Measurements from ENCODE around the gene HOMER1. TPM values are rescaled to one million over a fixed set of nuclear protein-coding genes. Genes with fewer than 3 reads are reported as not detected.
A peak's percentile ranks its signal among the peaks of the same experiment; 100 is the strongest.

Gene HOMER1
- total and polyA plus RNA-seq, 10 of the 15 experiments (the other 5 are each of a cell fraction or from before 2014, with no cell fraction given): 0.96 to 22.0 (median 7.5) TPM

DNA sequence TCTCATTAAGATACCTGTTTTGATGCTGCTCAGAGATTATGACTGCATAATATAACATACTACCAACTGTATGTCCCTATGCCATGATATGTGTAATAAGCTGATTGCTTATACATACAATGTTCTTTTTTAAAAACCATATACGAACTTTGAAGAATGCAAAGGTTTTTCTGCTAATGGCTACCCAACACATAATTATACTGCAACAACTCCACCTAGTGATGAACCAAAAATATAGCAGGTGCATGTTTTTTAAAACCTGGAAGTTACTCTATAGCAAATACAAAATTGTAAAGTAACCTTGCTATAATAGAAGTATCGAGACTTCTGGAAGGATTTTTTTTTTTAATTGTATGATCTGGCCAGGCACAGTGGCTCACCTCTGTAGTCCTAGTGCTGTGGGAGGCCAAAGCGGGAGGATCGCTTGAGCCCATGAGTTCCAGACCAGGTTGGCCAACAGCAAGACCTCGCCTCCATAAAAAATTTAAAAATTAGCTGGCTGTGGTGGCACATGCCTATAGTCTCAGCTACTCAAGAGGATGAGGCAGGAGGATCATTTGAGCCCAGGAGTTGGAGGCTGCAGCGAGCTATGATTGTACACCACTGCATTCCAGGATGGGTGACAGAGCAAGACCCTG is 49.1 kb downstream of the HOMER1 start:
- FAIRE-seq (peak; percentile 75), DNase-seq (ENCODE audit: low read depth, low spot score) (no peak), ATAC-seq (peak; percentile 75)
- H3K27me3 ChIP-seq (replicated peaks in 1 of 2; ENCODE audit: control insufficient read depth in 2 of 2, insufficient read depth in 2 of 2, low read length in 1 of 2): no peaks in the 10 kb centered on the region
- no peak overlapping the region for H3K27ac ChIP-seq (ENCODE audit: control insufficient read depth, insufficient read depth)
- no peak overlapping the region for H2AFZ ChIP-seq (ENCODE audit: control insufficient read depth, low read depth, low read length)
- ChIA-PET RAD21 (ENCODE audit: unreplicated experiment) (interaction anchor here (0.6 to 12.8 kb wide), 9 partner anchors 15 to 443 kb away, joined by 3 to 135 read pairs (median 4); partner anchors contain the start of gene JMY), SMC1A (ENCODE audit: uncharacterized antibody, unreplicated experiment) (interaction anchor here (0.5 to 12.7 kb wide), 13 partner anchors 10 to 1270 kb away, joined by 3 to 163 read pairs (median 4); no protein-coding TSS in a partner anchor), POLR2A (interaction anchor here (0.6 kb wide), 1 partner anchor 304 kb away, joined by 6 read pairs; no protein-coding TSS in a partner anchor), CTCF (interaction anchor here (0.8 to 16.5 kb wide), 23 partner anchors 9 to 565 kb away, joined by 3 to 322 read pairs (median 4); no protein-coding TSS in a partner anchor)
- no peak overlapping the region for H3K4me2 ChIP-seq (ENCODE audit: control insufficient read depth, insufficient read depth)
- H3K36me3 ChIP-seq (ENCODE audit: control insufficient read depth in 2 of 2, insufficient read depth in 2 of 2, low read length in 1 of 2): no peaks in the 10 kb centered on the region
- no peaks in the 10 kb centered on the region for H3K9me3 ChIP-seq (replicated peaks; ENCODE audit: control insufficient read depth, insufficient read depth, low read length)
- no TSS peak for BruUV-seq (replicated peaks)
- no peaks in the 10 kb centered on the region for H3K4me1 ChIP-seq (ENCODE audit: control insufficient read depth, insufficient read depth, low read length)
- H3K4me3 ChIP-seq: no peak overlapping the region
- in situ Hi-C loops (cut with MboI) (loop anchor here (5.0 to 10.0 kb wide), 3 partner anchors 328 to 570 kb away; no protein-coding TSS in a partner anchor), intact Hi-C loops (cut with micrococcal nuclease; ENCODE audit: unreplicated experiment) (loop anchor here (1.0 to 10.0 kb wide), 4 partner anchors 223 to 570 kb away; no protein-coding TSS in a partner anchor)
- WGBS (ENCODE audit: insufficient coverage, insufficient replicate concordance, low lambda C conversion rate, missing lambda C conversion rate): 66% methylated on average over 6 of the region's 6 CpGs
- no peak overlapping the region for H3K9ac ChIP-seq (ENCODE audit: control insufficient read depth, insufficient read depth, low read length)
- H3K79me2 ChIP-seq (ENCODE audit: control insufficient read depth, insufficient read depth, low read length): no peaks in the 10 kb centered on the region
- peak; percentile 50; the same call in 1 of the 2 replicates for TF ChIP-seq YY1 (IDR thresholded peaks at IDR 0.05; ENCODE audit: low read depth, low read length)
- TF ChIP-seq, protein P1, sequence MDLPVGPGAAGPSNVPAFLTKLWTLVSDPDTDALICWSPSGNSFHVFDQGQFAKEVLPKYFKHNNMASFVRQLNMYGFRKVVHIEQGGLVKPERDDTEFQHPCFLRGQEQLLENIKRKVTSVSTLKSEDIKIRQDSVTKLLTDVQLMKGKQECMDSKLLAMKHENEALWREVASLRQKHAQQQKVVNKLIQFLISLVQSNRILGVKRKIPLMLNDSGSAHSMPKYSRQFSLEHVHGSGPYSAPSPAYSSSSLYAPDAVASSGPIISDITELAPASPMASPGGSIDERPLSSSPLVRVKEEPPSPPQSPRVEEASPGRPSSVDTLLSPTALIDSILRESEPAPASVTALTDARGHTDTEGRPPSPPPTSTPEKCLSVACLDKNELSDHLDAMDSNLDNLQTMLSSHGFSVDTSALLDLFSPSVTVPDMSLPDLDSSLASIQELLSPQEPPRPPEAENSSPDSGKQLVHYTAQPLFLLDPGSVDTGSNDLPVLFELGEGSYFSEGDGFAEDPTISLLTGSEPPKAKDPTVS (IDR thresholded peaks at IDR 0.05; ENCODE audit: low read depth, low read length): no peak
- TF ChIP-seq RAD21 (IDR thresholded peaks at IDR 0.05; ENCODE audit: insufficient read depth, low read depth, low read length): peak; percentile 87
- TF ChIP-seq, protein P2, sequence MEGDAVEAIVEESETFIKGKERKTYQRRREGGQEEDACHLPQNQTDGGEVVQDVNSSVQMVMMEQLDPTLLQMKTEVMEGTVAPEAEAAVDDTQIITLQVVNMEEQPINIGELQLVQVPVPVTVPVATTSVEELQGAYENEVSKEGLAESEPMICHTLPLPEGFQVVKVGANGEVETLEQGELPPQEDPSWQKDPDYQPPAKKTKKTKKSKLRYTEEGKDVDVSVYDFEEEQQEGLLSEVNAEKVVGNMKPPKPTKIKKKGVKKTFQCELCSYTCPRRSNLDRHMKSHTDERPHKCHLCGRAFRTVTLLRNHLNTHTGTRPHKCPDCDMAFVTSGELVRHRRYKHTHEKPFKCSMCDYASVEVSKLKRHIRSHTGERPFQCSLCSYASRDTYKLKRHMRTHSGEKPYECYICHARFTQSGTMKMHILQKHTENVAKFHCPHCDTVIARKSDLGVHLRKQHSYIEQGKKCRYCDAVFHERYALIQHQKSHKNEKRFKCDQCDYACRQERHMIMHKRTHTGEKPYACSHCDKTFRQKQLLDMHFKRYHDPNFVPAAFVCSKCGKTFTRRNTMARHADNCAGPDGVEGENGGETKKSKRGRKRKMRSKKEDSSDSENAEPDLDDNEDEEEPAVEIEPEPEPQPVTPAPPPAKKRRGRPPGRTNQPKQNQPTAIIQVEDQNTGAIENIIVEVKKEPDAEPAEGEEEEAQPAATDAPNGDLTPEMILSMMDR (IDR thresholded peaks at IDR 0.05 in 2 of 3, conservative IDR thresholded peaks at IDR 0.05 in 1 of 3; ENCODE audit: control insufficient read depth in 2 of 3, extremely low read depth in 1 of 3, insufficient read depth in 1 of 3, low read depth in 3 of 3, low read length in 3 of 3): peak; percentile 52 to 72 (median 62); a peak in 5 of 6 replicates
- no peak for TF ChIP-seq CHD2 (IDR thresholded peaks at IDR 0.05; ENCODE audit: borderline replicate concordance, low read depth, low read length)
- TF ChIP-seq SMC3 (IDR thresholded peaks at IDR 0.05; ENCODE audit: borderline replicate concordance, low read length): peak; percentile 80
- no peaks in the 10 kb centered on the region for H4K20me1 ChIP-seq (ENCODE audit: control insufficient read depth, insufficient read depth)

All from GM12878 (cell line).